ENCODE measurements around the gene ZNF536.

GRCh38 chr19:30390356-30390988 lies 18.3 kb downstream of the ZNF536 start:
- TF ChIP-seq CTCF (conservative IDR thresholded peaks at IDR 0.05; ENCODE audit: low read depth, low read length) (no peak), EZH2phosphoT487 (IDR thresholded peaks at IDR 0.05; ENCODE audit: borderline replicate concordance, low read length) (no peak)
